GM21786 (cell line): ENCODE results near the gene HOXA9.

ENCODE experiments used
- ATAC-seq: cut with Tn5 transposase; IDR thresholded peaks from one replicate; pipeline ENCODE4 v1.9.1; 2021; ENCODE audit not compliant: unreplicated experiment

Gene HOXA9

DNA sequence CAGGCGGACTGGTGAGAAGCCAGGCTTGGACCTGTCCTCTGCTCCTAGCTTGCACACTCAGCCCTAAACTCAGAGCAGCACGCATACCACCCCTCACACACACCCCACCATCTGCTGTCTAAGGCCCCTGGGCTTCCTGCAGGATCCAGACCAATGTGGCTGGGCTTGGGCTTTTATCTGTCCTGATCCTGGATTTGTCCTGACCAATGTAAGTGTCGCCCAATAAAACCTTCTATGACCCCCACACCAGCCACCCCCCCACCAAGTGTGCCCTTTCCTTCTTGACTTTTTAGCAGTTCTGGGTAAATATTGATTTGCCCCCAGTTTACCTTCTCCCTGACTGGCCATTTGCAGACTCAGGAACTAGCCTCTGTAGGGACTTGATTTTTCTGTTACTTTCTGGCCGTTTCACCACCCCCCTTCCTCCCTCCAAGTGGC, 36.3 kb upstream of the HOXA9 start:
- ATAC-seq = no peak

DNA sequence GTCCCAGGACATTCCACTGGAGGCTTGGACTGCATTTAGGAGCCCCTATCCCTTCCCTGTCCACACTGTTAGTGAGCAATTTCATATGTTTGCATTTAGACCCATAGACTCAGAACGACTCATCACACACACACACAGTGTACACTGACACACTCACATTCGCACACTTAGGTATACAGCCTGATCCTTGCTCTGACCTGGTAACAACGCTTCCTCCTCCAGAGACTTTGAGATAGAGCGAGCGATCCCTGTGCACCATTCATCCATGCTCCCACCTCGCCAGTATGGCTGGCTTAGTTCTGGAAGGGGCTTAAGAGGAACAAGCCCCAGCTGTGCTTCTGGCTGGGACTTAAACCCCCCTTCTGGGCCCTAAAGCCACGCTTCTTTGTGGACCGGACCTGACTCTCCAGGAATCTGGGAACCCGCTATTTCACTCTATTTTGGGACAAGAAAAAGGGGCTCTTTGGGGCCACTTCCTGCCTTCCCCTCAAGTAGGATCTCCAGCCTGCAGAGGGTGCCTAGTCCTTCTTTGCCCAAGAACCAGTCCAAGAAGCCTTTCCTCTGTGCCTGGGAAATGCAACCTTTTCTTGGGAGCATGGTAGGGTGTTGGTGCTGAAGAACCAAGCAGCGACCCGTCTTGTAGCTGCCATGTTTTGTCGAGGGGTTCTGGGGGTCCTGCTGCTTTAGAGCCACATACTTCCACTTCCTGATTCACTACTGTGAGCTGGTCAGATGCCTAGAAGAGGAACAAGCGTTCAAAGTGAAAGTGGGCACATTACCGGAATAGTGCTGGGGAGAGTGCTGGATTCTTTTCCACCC, 35.6 kb upstream of the HOXA9 start:
- ATAC-seq = no peak

DNA sequence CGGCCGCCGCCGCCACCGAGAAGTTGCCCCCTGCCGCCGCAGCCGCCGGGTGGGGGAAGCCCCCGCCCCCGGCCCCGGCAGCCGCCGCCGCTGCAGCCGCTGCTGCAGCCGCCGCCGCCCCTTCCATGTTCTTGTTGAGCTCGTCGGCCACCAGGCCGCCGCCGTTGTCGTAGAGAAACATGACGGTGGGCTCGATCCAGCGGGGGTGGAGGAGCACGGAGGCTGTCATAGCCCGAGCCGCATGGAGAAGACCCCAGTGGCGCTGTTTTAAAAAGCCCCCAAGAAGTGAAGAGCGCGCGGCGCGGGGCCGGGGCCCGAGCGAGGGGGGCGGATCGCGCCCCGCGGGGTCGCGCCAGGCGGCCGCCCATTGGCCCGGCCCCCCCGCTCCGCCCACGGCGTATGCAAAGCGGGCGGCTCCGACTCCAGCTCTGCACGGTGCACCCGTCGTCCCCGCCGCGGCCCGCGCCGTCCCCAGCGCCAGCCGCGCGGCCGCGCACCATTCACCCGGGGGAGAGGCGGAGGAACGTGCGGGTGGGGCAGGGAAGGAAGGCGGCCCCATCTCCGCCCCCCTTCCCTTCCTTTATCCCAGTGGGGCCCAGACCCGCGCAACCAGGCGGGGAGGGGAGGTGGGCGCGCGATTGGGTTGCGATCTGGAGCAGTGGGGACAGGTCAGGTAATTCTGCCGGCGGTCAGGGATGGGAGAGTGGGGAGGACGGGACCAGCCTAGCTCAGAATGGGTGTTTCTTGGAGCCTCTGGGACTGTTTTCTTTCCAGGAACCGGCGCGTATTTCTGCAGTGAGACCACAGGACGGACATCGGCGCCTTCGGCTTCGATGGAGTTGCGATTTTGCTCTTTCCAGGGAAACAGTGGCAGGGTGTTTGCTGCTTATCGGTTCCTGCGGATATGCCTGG, 34.8 kb upstream of the HOXA9 start, which contains the start of gene HOXA13:
Gene HOXA13 (minus strand): TSS at position 243 of the 912 bp plus-strand sequence. CDS start 14 bp downstream, at position 229.
- ATAC-seq = no peak

DNA sequence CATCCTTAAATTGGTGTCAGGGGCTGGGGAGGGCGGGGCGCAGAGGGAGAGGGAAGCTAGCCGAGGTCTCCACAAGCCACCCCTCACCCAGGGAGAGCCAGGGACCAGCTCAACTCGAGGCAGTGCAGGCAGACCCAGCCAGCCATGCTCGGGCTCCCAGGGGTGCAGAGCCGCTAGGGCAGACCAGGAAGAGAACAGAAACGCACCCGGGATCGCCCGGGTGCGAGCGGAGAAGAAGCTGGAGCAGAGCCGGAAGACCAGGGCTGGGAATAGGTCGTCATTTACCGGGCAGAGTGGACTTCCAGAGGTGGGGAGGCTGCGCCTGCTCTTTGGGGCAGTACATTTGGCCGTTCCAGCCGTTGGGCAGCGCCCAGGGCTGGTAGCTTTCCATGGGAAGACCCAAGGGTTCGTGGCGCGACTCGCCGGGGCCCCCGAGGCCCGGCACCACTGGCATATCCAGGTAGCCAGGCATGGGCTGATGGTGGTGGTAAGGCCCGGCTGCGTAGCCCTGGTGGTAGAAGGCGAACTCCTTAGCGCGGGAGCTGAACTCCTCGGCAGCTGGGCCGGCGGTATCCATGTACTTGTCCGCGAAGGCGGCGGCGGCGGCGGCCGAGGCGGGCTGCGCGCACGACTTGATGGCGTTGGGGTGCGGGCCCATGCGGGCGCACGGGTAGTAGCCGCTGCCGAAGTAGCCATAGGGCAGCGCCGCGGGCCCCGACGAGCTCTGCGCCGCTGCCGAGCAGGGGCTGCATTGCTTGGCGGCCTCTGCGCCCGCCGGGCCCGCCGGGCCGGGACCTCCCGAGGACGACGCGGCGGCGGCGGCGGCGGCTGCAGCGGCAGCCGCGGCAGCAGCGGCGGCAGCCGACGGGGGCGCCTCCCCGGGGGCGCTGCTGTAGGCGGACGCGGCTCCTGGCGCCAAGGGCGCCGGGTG, 33.8 kb upstream of the HOXA9 start:
- ATAC-seq = no peak

DNA sequence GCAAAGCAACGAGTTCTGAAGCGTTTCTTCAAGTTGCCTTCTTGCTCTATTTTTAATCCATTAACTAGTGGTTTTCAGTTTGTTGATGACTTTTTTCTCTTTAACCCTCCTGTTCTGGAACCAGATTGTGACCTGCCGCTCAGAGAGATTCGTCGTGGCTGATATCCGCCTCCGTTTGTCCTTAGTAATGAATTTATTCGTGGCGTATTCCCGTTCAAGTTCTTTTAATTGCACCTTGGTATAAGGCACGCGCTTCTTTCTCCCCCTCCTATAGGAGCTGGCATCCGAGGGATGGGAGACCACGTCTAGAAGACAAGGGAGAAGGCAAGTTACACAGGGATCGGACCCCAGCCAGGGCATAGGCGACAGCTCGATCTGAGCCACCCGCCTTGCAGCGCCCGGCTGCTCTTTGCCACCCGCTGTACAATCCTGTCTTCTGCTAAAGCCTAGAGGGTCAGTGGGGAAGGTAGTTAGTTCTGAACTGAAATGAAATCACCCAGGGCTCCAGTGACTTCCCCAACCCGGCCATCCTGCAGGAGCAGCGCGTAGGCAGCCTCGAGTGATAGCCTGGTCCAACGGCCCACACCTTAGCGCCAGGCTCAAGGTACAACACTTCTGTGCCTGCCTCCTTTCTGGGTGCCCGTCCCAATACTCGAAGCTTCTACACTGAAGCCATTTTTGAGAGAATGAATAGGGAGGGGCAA, 33.0 kb upstream of the HOXA9 start:
- ATAC-seq = no peak

DNA sequence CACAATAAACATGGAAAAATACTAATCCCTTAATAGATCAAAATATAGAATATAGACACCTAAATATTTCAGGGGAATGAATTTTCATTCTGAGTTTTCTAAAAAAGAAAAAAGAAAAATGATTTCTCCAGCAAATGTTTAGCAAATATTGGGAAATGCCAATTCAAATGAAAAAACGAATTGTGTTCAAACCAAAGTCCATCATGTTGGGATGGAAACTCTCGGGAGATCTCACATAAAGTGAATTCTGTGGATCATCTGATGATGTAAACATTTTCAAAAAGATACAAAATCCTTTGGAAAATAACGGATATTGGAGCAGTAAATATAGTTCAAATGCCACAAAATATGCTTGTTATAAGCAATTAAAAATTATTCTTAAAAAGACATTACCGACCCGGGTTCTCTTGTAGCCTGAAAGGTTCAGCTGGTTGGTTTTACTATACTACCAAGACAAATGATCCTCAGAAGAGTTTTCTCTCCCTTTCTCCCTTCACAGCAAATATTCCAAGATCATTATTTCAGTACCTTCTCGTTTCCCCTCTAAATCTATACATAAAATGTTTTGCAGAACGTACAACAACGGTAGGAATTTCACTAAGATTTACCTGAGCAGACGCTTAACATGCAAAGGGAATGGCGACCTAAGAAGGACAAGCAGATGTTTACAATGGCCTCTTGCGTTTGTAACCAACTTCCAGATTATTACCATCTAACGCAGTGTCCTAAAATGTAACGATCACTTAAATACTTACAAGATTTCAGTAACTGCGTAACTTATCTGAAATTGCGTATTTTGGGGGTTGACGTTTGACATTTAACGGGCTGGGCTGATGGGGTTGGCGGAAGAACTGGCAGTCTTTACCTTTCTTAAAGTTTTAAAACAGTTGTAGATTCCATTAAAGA, 32.1 kb upstream of the HOXA9 start:
- no peak for ATAC-seq

DNA sequence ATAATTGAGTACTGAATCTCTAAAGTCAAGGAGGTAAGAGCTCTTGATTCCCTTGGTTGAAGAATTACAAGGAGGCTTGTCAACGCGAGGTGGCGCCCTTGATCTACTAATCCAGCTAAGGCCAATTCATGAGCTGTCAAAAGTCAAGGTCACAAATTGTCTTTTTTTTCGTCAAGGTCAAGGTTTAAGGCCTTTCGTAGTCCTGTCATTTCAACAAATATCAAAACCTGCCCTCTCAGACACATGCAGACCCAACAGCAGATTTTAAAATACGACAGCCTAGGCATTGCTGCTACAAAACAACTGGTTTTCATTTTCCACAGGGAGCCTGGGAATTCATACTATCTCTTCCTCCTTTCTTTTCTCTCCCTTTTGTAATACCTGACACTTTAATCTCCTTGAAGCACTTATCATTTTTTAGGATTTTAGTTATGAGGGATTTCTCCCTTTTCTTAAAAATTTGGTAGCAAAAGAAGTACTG, 31.0 kb upstream of the HOXA9 start:
- no peak for ATAC-seq

DNA sequence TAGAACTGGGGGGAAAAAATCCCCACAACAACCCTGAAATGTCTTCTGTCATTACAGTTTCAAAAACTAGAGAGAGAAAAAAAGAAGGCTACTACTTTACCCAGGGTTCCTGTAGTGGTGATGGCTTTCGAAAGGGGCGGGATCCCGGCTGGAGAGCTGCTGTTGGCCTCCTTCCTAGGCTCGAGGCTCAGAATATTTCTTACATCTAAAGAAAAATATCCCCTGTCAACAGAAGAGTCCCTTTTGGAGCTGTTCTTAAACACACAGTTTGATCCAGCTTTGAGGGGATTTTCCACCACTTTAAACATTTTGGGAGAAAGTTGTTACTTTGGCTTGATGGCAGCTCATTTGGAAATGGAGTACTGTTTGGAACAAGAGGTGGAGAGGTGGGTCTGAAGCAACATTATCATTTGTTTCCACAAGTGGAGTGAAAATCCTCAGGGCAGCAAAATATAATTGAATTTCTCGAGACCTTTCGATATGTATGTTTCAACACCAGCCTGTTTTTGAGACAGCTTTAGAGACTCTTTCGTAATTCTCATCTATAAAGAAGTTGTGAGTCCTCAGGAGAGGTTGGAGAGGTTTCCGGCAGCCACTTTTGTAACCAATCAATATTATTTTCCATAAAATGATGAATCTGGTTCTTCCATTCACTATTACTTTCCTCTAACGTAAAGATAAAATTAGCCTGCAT, 29.5 kb upstream of the HOXA9 start:
- ATAC-seq = no peak

DNA sequence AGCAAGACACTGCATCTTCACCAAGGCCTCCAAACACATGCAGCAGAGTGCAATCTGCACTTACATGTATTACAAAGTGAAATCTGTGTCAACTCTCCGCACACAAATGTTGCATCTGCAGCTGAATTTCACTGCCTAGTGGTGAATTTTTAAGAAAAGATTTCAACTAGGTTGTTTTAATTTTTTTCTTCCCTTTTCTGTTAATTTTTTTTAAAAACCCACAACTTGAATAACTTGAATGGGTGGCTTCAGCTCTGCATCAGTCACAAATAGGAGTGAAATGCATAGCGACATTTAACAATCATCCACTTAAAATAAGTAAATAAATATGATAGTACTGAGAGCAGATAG, 28.6 kb upstream of the HOXA9 start:
- ATAC-seq = no peak

DNA sequence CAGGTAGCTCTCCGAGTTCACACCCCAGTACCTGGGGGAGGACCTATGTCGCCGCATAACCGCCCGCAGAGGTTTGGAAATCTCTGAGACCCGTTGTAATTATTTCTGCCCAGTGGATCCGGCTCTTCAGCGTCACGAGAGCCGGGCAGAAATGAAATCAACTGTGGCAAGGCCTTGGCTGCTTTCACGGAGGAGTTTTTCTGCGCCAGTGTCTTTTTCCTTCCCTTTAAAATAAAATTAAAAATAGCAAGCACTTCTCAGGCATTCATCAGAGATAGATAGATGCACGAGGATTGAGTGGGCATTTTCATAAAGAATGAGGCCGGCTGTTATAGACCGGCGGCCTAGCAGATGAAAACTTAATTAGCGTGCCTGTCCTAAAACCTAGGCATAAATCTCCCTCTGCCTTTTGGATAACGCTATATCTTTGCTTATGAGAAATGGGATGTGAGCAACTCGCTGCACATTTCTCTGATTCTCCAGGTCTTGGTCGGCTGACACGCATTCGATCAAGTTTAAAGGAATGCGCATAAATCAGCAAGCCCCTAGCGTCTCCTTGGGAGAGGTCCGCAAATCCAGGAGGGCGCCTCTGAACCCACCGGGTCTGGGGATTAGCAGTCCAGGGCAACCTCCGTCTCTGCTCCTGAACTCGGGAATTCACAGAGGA, 28.1 kb upstream of the HOXA9 start:
- ATAC-seq = no peak

DNA sequence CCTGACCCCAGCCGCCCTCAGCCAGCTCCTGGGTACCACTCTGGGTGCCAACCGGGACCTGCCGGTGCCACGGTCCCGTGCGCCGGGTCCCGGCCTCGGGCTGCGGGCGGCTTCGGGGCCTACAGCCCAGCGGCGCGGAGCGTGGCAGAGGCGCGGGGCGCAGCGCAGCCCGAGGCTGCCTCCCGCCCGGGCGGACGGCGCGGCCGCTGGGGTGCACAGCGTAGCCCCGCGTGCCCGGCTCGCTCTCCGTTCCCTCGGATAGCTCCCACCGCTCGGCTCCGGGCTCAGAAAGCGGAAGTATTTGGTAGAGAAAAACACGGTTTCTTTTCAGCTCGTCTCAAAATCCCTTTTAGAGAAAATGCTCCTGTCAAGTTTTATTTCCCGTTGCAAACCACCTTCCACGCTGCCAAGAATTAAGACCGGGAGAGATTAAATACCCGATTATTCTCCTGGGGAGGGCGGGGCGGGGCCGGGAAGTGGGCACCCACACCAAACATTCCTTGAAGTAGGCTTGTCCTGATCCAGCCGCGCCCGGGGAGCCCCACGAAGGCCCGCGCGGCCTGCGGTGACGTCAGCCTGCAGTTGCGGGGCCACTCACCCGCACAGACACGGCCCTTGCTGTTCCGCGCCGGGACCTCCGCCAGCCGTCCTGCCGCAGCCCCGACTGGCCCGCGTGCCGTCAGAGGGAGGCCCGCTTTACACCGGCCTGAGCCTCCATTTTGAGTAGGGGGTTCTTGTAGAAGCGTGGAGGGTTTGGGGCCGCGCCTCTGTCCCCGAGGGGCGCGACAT, 27.4 kb upstream of the HOXA9 start:
- ATAC-seq = no peak

DNA sequence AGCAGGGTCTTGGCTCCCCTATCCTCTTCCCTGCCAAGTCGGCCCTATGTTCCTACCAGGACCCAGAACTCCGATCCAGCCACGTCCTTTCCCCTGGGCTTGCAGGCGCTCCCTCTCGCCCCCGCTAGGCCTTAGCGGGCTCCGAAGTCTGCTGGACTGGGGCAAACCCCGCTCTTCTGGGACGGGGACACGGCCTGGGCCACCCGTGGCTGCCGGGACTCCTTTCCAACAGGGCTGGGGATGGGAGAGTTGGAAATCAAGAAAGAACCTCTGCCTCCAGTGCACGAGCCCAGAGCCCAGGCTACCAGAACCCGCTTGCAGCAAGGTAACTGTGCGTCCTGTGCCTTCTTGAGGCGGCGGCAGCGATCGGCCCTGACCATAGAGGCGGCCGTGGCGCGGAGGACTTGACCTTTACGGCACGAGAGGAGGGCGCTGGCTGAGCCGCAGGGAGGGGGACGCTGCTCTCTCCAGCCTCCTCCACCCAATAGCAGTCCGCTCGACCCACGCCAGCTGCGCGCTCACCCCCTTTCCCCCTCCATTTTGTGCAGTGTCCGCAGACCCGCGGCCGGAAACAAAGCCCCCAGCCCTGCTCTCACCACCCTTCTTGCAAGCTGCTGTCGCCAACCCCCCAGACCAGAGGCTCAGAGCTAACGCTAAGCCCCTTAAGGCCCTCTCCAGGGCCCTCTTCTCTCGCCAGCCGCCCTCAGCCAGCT, 26.7 kb upstream of the HOXA9 start:
- ATAC-seq = no peak

DNA sequence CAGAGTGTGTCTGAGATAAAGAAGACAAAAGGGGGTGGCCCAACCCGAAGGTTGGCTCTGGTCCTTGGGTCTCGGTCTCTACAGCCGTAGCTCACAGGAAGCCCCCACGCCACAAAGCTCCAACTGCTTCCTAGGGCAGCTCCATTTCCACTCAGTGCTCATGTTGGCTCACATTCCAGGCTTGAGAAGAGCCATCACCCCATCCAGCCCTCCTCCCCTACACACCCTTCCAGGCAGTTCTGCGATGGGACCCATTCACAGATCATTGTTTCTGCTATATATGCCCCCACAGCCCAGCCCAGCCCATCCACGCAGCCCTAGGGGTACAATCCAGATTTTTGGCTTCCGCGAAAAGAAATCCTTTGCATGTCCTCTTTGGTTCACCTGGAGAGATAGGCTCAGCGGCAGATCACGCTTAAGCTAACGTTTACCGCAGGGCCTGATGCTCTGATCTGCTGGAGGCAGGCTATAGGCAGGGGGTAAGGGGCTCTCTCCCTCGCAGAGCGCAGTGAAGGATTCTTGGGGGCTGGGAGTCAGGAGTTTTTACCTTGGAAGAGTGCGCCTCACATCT, 25.9 kb upstream of the HOXA9 start:
- ATAC-seq = no peak

DNA sequence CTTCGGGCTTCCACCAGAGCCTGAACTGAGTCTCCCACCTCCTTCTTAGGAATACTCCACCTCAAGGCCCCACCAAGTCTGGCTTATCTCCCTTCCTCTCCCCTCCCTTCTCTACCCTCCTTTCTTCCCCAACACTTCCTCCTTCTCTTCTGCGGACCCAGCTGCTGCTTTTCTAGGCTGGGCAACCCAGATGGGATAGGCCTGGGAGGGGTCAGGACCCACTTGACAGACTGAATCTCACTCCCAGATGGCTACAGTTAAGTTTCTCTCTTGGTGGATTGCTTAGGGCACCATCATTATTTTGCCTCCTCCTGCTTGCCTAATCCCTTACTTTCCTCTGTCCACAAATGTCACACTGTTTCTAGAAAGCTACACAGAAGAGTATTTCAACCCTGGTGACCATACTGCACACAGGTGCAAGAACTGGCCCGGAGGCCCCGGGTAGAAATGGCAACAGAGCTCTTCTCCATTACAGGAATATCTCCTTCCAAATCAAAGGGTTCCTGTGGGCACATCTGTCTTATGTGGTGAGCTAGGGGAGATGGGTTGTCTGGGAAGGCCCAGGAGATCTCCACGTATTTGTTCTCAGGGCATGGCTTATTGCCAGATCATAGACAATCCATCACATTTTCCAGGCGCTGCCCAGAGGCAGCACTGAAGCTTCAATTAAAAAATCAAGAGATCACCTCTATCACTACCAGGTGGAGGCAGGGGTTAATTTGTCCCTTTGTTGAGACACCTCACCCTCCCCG, 24.8 kb upstream of the HOXA9 start:
- no peak for ATAC-seq

DNA sequence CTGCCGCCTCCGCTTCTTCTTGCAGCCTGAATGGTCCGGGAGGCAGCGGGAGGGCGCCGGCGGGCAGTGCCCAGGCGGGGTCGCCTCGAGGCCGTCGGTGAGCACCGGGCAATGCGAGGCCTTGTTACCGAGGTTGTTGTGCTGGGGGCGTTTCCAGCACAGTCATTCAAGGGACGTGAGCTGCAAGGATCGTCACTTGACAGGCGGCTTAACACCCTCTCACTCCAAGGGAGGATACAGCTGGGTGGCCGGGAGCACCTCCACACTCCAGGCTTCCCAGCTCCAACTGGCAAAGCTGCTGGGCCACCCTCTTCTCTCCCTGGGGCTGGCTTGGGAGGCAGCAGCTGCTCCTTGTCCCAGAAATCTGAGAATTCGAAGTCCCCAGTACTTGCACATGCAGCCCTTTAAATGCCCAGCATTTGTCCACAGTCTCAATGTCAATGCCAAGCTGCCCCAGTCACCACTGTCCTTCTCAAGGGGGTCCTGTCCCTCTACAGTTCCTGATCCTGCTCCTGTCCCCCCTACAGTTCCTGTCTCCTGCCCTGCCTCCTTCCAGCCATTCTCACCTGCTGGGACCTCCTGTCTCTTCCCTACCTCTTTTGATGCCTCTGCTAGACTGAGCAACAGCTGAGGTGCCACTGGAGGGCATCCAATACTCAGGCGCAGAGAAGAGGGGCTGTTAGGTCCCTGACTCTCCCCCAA, 24.1 kb upstream of the HOXA9 start:
- no peak for ATAC-seq
